Neural cell (in vitro differentiated cells): ENCODE data around the gene ZNF814.
"Not testable (repeated sequence)": the region's sequence is repeated elsewhere in the genome, so short reads cannot be mapped to it uniquely, and the experiment has no call there.

Experiments used
- CTCF ChIP-seq: fragments of 450-650 bp; IDR thresholded peaks from 2 replicates; pipeline ENCODE4 v1.5.1; 2014; ENCODE audit warnings: antibody characterized with exemption, mild to moderate bottlenecking, moderate library complexity; ENCODE audit not compliant: poor library complexity, severe bottlenecking
- EP300 ChIP-seq: fragments of 450-650 bp; conservative IDR thresholded peaks from 2 replicates; pipeline ENCODE4 v1.6.1; 2014; ENCODE audit warnings: antibody characterized with exemption, mild to moderate bottlenecking, moderate library complexity; ENCODE audit not compliant: poor library complexity, severe bottlenecking
- EZH2 ChIP-seq: fragments of 200-600, 300-800 bp; shearing (Covaris generic), sonication (generic); IDR thresholded peaks from 2 replicates; pipeline ENCODE4 v1.6.1; 2014; ENCODE audit warnings: antibody characterized with exemption, low read length, borderline replicate concordance, mild to moderate bottlenecking; ENCODE audit not compliant: insufficient read depth, poor library complexity, severe bottlenecking
- MXI1 ChIP-seq: fragments of 450-650 bp; conservative IDR thresholded peaks from 2 replicates; pipeline ENCODE4 v1.6.1; 2014; ENCODE audit warnings: antibody characterized with exemption, mild to moderate bottlenecking; ENCODE audit not compliant: poor library complexity, severe bottlenecking
- POLR2AphosphoS5 ChIP-seq: IDR thresholded peaks from 2 replicates; pipeline ENCODE4 v1.6.1; 2012
- RAD21 ChIP-seq: fragments of 450-650 bp; conservative IDR thresholded peaks from 2 replicates; pipeline ENCODE4 v1.6.1; 2014; ENCODE audit warnings: antibody characterized with exemption, mild to moderate bottlenecking, moderate library complexity
- REST ChIP-seq: IDR thresholded peaks from 2 replicates; pipeline ENCODE4 v1.6.1; 2012; ENCODE audit warnings: borderline replicate concordance
- SMC3 ChIP-seq: fragments of 450-650 bp; conservative IDR thresholded peaks from 2 replicates; pipeline ENCODE4 v1.6.1; 2014; ENCODE audit warnings: antibody characterized with exemption, mild to moderate bottlenecking, moderate library complexity; ENCODE audit not compliant: poor library complexity
- TAF1 ChIP-seq: IDR thresholded peaks from 2 replicates; pipeline ENCODE4 v1.6.1; 2012; ENCODE audit warnings: low read depth

GRCh38 chr19:57890706-57891105, 1.9 kb upstream of the ZNF814 start:
- not testable (repeated sequence) for TF ChIP-seq CTCF, EZH2, POLR2AphosphoS5, REST, SMC3, EP300, RAD21, TAF1, MXI1
